Retinal pigment epithelial cell (primary cell): ENCODE data around the gene CTCFL.

Experiments used
- DNase-seq: peaks from one replicate; pipeline ENCODE4 v3.0.0-alpha.2; 2010; ENCODE audit warnings: low read depth
- H3K4me3 ChIP-seq: 2 replicates; pipeline ENCODE4 v1.5.1; 2011; ENCODE audit warnings: mild to moderate bottlenecking, low read length, control low read depth, moderate library complexity
- TF ChIP-seq, protein P1 (sequence below): conservative IDR thresholded peaks from 2 replicates; pipeline ENCODE4 v1.5.1; 2011; ENCODE audit warnings: low read depth, low read length, control low read depth, inconsistent platforms

Gene CTCFL

DNA sequence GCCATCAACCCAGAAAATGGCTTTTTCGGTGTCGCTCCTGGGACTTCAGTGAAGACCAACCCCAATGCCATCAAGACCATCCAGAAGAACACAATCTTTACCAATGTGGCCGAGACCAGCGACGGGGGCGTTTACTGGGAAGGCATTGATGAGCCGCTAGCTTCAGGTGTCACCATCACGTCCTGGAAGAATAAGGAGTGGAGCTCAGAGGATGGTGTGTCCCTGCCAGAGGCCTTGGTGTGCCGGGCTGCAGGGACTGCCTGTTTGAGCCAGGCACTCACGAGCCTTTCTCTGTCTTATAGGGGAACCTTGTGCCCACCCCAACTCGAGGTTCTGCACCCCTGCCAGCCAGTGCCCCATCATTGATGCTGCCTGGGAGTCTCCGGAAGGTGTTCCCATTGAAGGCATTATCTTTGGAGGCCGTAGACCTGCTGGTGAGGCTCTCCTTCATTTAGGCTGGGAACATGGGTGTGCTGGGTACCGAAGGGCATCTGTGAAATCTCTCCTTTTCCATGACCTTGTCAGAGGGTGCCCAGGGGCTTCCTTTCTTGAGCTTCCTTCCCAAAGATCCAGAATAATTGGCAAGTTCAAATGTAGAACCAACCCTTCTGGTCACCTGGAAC, 39.4 kb upstream of the CTCFL start:
- DNase-seq, result no peak
- no peak overlapping the region for H3K4me3 ChIP-seq
- TF ChIP-seq, protein P1, sequence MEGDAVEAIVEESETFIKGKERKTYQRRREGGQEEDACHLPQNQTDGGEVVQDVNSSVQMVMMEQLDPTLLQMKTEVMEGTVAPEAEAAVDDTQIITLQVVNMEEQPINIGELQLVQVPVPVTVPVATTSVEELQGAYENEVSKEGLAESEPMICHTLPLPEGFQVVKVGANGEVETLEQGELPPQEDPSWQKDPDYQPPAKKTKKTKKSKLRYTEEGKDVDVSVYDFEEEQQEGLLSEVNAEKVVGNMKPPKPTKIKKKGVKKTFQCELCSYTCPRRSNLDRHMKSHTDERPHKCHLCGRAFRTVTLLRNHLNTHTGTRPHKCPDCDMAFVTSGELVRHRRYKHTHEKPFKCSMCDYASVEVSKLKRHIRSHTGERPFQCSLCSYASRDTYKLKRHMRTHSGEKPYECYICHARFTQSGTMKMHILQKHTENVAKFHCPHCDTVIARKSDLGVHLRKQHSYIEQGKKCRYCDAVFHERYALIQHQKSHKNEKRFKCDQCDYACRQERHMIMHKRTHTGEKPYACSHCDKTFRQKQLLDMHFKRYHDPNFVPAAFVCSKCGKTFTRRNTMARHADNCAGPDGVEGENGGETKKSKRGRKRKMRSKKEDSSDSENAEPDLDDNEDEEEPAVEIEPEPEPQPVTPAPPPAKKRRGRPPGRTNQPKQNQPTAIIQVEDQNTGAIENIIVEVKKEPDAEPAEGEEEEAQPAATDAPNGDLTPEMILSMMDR, result no peak

- TF ChIP-seq, protein P1, result no peak
- no peak for DNase-seq
- no peak overlapping the region for H3K4me3 ChIP-seq
These were observed 38.6 kb upstream of the CTCFL start for GRCh38 chr20:57563522-57563921.

DNA sequence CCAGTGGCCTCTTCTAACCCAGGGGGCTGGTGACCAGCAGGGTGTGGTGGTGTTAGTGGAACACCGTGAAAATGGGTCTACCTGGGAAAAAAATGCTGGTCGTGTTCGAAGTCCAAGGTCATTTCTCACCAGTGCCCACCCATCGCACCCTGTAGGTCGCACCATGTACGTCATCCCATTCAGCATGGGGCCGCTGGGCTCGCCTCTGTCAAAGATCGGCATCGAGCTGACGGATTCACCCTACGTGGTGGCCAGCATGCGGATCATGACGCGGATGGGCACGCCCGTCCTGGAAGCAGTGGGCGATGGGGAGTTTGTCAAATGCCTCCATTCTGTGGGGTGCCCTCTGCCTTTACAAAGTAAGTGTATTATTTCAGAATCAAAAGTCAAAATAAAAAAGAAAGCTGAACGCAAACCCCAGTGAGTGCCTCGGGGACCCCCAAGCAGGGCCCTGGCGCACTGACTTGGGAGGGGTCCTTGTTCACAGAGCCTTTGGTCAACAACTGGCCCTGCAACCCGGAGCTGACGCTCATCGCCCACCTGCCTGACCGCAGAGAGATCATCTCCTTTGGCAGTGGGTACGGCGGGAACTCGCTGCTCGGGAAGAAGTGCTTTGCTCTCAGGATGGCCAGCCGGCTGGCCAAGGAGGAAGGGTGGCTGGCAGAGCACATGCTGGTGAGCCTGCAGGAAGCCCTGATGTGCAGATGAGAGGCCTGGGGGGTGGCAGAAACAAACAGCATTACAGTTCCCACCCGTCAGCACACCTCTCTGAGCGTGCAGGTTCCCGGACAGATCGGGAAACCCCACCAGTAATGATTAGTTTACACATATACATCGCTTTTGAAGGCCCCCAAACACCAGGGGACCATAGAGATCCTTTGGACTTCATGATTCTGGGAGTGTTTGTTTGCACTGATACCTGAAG, 37.9 kb upstream of the CTCFL start:
- DNase-seq, result no peak
- TF ChIP-seq, protein P1, result no peak
- H3K4me3 ChIP-seq, result no peak overlapping the region

GRCh38 chr20:57561356-57562279, 36.7 kb upstream of the CTCFL start:
- DNase-seq, result no peak
- no peak overlapping the region for H3K4me3 ChIP-seq
- TF ChIP-seq, protein P1, result no peak

DNA sequence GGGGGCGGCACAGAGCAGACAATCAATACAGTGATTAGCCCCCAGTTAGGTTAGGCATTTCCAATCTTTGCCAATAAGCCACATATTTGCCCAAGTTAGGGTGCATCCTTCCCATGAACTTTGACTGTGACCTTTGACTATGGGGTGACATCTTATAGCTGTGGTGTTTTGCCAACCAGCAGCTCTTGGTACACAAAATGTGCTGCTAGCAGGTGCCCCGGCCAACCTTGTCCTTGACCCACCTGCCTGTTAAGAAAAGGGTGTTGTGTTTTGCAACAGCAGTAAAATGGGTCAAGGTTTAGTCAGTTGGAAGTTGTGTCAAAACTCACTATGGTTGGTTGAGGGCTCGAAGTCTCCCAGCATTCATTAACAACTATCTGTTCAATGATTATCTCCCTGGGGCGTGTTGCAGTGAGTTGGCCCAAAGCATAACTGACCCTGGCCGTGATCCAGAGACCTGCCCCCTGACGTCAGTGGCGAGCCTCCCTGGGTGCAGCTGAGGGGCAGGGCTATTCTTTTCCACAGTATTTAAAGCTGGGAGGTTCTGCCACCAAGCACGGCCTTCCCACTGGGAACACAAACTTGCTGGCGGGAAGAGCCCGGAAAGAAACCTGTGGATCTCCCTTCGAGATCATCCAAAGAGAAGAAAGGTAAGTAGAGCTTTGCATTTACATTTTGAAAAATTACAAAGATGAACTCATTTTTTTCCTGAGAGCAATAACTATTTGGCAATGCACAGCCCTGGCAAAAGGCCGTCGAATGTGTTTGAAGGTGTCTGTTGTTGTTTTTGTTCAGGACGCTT, 35.8 kb upstream of the CTCFL start, which contains the start of gene PCK1:
PCK1 (plus strand) TSS at position 557 of the 802 bp plus-strand sequence. CDS start 302 bp downstream, outside the sequence.
- TF ChIP-seq, protein P1, result no peak
- H3K4me3 ChIP-seq, result no peak within 1 kb of the TSS
- DNase-seq, result no peak
